Measurements from ENCODE around the gene OPCML.

GRCh38 chr11:132872211-132872610 is 660.1 kb downstream of the OPCML start:
- TF ChIP-seq EZH2 (IDR thresholded peaks at IDR 0.05; ENCODE audit: borderline replicate concordance, low read length) (no peak), CTCF (conservative IDR thresholded peaks at IDR 0.05 in 1 of 2, IDR thresholded peaks at IDR 0.05 in 1 of 2; ENCODE audit: extremely low read depth in 1 of 2, insufficient read depth in 1 of 2, low read depth in 1 of 2, low read length in 2 of 2) (no peak)

Data from mammary epithelial cell (primary cell).